HFFc6 (cell line): Measurements from ENCODE around the gene OR2S2. TPM values are rescaled to one million over a fixed set of nuclear protein-coding genes. Genes with fewer than 3 reads are reported as not detected.

Source experiments
- DNase-seq: peaks from one replicate; pipeline ENCODE4 v3.0.0-alpha.2; 2018
- H3K27ac Mint-ChIP-seq: 2 replicates; pipeline ENCODE4 v1.8.0; 2020; ENCODE audit warnings: mild to moderate bottlenecking, mixed read lengths
- H3K27me3 Mint-ChIP-seq: 2 replicates; pipeline ENCODE4 v1.8.0; 2021; ENCODE audit warnings: mild to moderate bottlenecking, moderate library complexity, mixed read lengths; ENCODE audit not compliant: insufficient read depth
- H3K36me3 Mint-ChIP-seq: 2 replicates; pipeline ENCODE4 v1.8.0; 2021; ENCODE audit warnings: low read depth, mixed read lengths
- H3K4me1 Mint-ChIP-seq: 2 replicates; pipeline ENCODE4 v1.8.0; 2020; ENCODE audit warnings: low read depth, mixed read lengths
- H3K4me3 Mint-ChIP-seq: 2 replicates; pipeline ENCODE4 v1.8.0; 2020; ENCODE audit warnings: mild to moderate bottlenecking, moderate library complexity, mixed read lengths
- H3K9me3 Mint-ChIP-seq: 2 replicates; pipeline ENCODE4 v1.8.0; 2020; ENCODE audit warnings: mild to moderate bottlenecking, mixed read lengths
- CTCF ChIP-seq: fragments of 200-600 bp; sonication (generic); IDR thresholded peaks from 2 replicates; pipeline ENCODE4 v1.5.0; 2021; ENCODE audit warnings: antibody characterized with exemption, mild to moderate bottlenecking
- total RNA-seq, 6 experiments: library from RNA; stranded (reverse); fragmentation: NEBNext Ultra II Directional; extraction: Animal tissue kit (Norgen Biotek cat#: 25700); gene quantifications; 2 replicates in 1 of 6; 3 replicates in 5 of 6; pipeline ENCODE4 v1.2.3, GENCODE V29; 2021

Gene OR2S2
- total RNA-seq, 6 experiments from 2014 or later, result not detected

GRCh38 chr9:35909687-35910612 is 48.0 kb downstream of the OR2S2 start:
- Mint-ChIP-seq H3K36me3 (no peaks in the 10 kb centered on the region), H3K27me3 (peaks cover 2% of the 10 kb centered on the region), H3K27ac (peak overlapping the region; percentile 52), H3K4me1 (peaks cover 60% of the 10 kb centered on the region), H3K4me3 (no peak overlapping the region), H3K9me3 (no peaks in the 10 kb centered on the region)
- no peak for DNase-seq
- no peak for TF ChIP-seq CTCF

GRCh38 chr9:35909274-35909673 is 48.7 kb downstream of the OR2S2 start, which contains the start of gene SPAAR:
Gene SPAAR (plus strand): TSS chr9:35909490. CDS start chr9:35910464, 974 bp downstream.
- Mint-ChIP-seq H3K9me3 (no peaks in the 10 kb centered on the region), H3K27me3 (peaks cover 2% of the 10 kb centered on the region), H3K4me3 (peak within 1 kb of the TSS; percentile 76), H3K27ac (peak within 1 kb of the TSS; percentile 96), H3K4me1 (peaks cover 67% of the 10 kb centered on the region), H3K36me3 (no peaks in the 10 kb centered on the region)
- TF ChIP-seq CTCF, result no peak
- no peak for DNase-seq

GRCh38 chr9:35908504-35909125 is 49.3 kb downstream of the OR2S2 start:
- Mint-ChIP-seq H3K27me3 (peaks cover 2% of the 10 kb centered on the region), H3K4me3 (peak overlapping the region; percentile 76), H3K4me1 (peaks cover 71% of the 10 kb centered on the region), H3K9me3 (no peaks in the 10 kb centered on the region), H3K27ac (peak overlapping the region; percentile 96), H3K36me3 (no peaks in the 10 kb centered on the region)
- TF ChIP-seq CTCF, result no peak
- no peak for DNase-seq

- no peak for TF ChIP-seq CTCF
- Mint-ChIP-seq H3K36me3 (no peaks in the 10 kb centered on the region), H3K4me1 (peaks cover 76% of the 10 kb centered on the region), H3K9me3 (no peaks in the 10 kb centered on the region), H3K27ac (peak overlapping the region; percentile 96), H3K27me3 (peaks cover 2% of the 10 kb centered on the region), H3K4me3 (peak overlapping the region; percentile 76)
- DNase-seq, result peak; percentile 84
Measured at GRCh38 chr9:35907711-35908503, 50.0 kb downstream of the OR2S2 start.

Other genes starting within 250 kb of the OR2S2 start
- 100 to 1,000 TPM; 470 to 562 (median 491) TPM for gene TLN1, start 226.0 kb downstream of the OR2S2 start, total RNA-seq
- gene CREB3, start 225.5 kb downstream of the OR2S2 start, total RNA-seq, result 100 to 1,000 TPM; 106 to 127 (median 114) TPM
- 10 to 100 TPM; 22.9 to 25.7 (median 24.0) TPM for gene GBA2, start 208.9 kb downstream of the OR2S2 start, total RNA-seq
- 10 to 100 TPM; 27.6 to 35.1 (median 30.9) TPM for gene RGP1, start 208.9 kb downstream of the OR2S2 start, total RNA-seq
- not detected for gene MSMP, start 203.9 kb downstream of the OR2S2 start, total RNA-seq
- 10 to 100 TPM; 38.3 to 48.5 (median 41.7) TPM for gene NPR2, start 166.6 kb downstream of the OR2S2 start, total RNA-seq
- 1 to 10 TPM in 4 of 6 experiments, under 1 TPM in 2; 0.80 to 1.7 (median 1.2) TPM for gene SPAG8, start 145.9 kb downstream of the OR2S2 start, total RNA-seq
- 10 to 100 TPM; 23.3 to 35.3 (median 34.6) TPM for gene HINT2, start 143.1 kb downstream of the OR2S2 start, total RNA-seq
- not detected for gene FAM221B, start 129.4 kb downstream of the OR2S2 start, total RNA-seq
- 10 to 100 TPM in 5 of 6 experiments, 1 to 10 TPM in 1; 8.7 to 15.2 (median 12.0) TPM for gene TMEM8B, start 128.9 kb downstream of the OR2S2 start, total RNA-seq
- not detected for gene OR13J1, start 87.8 kb downstream of the OR2S2 start, total RNA-seq
- 1 to 10 TPM; 2.5 to 4.1 (median 3.3) TPM for gene HRCT1, start 52.0 kb downstream of the OR2S2 start, total RNA-seq
- under 1 TPM in 5 of 6 experiments, not detected in 1; 0.19 to 0.34 (median 0.23) TPM for gene SPAAR, start 48.7 kb downstream of the OR2S2 start, total RNA-seq
- gene RECK, start 78.8 kb upstream of the OR2S2 start, total RNA-seq, result 100 to 1,000 TPM; 149 to 182 (median 173) TPM
- gene GLIPR2, start 178.6 kb upstream of the OR2S2 start, total RNA-seq, result 10 to 100 TPM; 18.1 to 24.7 (median 23.4) TPM
- 1 to 10 TPM in 1 of 6 experiments, under 1 TPM in 5; 0.59 to 2.5 (median 0.73) TPM for gene CCIN, start 211.2 kb upstream of the OR2S2 start, total RNA-seq
- 100 to 1,000 TPM; 247 to 272 (median 259) TPM for gene CLTA, start 232.8 kb upstream of the OR2S2 start, total RNA-seq